HFF-Myc (cell line): Measurements from ENCODE around the gene CARD9.
A peak's percentile ranks its signal among the peaks of the same experiment; 100 is the strongest.

Source experiments
- DNase-seq: peaks from one replicate; pipeline ENCODE4 v3.0.0-alpha.2; 2011; ENCODE audit warnings: low read depth; ENCODE audit errors: extremely low read depth
- H3K4me3 ChIP-seq: replicated peaks from 2 replicates; pipeline ENCODE4 v1.5.1; 2011; ENCODE audit warnings: low read depth, mild to moderate bottlenecking, control low read depth, low read length
- TF ChIP-seq, protein P1 (sequence below): IDR thresholded peaks from 2 replicates; pipeline ENCODE4 v1.5.1; 2012; ENCODE audit warnings: mild to moderate bottlenecking, low read depth, low read length, control low read depth; ENCODE audit errors: missing control alignments

CARD9 gene

GRCh38 chr9:136339173-136339957, 34.1 kb downstream of the CARD9 start:
- no peak for DNase-seq
- no peak overlapping the region for H3K4me3 ChIP-seq
- TF ChIP-seq, protein P1, sequence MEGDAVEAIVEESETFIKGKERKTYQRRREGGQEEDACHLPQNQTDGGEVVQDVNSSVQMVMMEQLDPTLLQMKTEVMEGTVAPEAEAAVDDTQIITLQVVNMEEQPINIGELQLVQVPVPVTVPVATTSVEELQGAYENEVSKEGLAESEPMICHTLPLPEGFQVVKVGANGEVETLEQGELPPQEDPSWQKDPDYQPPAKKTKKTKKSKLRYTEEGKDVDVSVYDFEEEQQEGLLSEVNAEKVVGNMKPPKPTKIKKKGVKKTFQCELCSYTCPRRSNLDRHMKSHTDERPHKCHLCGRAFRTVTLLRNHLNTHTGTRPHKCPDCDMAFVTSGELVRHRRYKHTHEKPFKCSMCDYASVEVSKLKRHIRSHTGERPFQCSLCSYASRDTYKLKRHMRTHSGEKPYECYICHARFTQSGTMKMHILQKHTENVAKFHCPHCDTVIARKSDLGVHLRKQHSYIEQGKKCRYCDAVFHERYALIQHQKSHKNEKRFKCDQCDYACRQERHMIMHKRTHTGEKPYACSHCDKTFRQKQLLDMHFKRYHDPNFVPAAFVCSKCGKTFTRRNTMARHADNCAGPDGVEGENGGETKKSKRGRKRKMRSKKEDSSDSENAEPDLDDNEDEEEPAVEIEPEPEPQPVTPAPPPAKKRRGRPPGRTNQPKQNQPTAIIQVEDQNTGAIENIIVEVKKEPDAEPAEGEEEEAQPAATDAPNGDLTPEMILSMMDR = peak; percentile 88

GRCh38 chr9:136338511-136338910, 35.0 kb downstream of the CARD9 start:
- no peak for DNase-seq
- TF ChIP-seq, protein P1 = no peak
- no peak overlapping the region for H3K4me3 ChIP-seq

DNA sequence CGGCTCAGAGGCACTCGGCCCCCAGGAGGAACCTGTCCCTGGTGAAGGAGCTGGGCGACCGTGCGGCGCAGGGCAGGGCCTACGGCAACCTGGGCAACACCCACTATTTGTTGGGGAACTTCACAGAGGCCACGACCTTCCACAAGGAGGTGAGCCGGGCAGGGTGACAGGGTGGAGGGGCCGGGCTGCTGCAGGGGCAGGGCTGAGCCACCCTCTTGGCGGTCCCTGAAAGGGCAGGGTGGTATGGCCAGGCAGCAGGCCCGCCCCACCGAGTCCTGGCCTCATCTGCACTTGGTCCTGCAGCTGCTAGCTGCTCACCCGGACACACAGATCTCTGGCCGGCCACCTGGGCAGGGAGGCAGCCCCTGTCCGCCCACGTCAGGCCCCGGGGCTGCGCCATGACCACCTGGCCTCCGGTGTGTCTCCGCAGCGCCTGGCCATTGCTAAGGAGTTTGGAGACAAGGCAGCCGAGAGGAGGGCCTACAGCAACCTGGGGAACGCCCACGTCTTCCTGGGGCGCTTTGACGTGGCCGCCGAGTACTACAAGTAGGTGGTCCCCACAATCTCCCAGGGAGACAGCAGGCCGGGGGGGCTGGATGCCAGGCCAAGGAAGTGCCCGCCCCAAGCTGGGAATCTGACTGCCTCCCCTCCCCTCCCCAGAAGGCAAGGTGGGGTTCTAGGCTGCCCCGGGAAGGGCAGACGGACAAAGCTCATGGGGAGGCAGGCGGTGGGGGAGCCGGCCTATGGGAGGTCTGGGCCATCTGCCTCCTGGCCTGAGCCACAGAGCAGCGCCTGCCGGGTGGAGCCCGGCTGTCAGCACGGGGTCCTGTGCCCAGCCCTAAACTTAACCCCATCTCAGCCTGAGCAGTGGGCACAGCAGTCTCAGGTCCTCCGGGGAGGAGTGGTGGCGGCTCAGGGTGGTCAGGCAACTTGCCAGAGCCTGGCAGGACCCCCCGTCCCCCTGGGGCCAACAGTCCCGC, 35.8 kb downstream of the CARD9 start:
- TF ChIP-seq, protein P1 = no peak
- DNase-seq = no peak
- no peak overlapping the region for H3K4me3 ChIP-seq

GRCh38 chr9:136336881-136337280, 36.6 kb downstream of the CARD9 start:
- TF ChIP-seq, protein P1 = no peak
- no peak for DNase-seq
- no peak overlapping the region for H3K4me3 ChIP-seq

DNA sequence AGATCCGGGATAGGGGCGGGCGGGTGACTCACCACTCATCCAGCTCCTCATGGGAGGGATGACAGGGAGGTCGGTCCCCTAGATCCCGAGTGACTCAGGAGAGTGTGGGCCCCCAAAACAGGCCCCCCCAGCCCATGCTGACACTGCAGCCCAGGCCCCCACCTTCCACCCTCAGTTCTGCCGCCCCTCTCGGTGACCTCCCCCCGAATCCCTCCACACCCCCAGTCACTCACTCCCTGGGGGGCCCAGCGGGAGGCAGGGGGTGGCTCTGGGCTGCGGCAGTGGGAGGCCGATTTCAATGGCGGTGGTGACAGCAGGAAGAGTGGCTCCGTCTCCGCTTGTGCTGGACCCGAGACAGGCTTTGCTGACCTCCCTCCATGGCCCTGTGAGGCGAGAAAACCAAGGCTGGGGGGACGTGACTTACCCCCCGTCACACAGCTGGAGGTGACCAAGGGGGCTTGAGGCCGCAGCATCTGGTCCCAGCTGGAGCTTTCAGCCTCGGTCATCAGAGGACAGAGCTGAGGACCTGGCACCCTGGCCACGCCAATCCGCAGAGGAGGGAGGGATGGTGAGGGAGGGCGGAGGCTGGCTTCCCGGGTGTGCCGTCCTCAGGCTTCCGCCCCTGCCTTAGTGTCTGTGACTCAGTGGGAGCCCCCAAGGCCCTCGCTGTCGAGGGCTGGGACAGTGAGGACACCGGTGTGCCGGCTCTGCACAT, 37.2 kb downstream of the CARD9 start:
- H3K4me3 ChIP-seq = no peak overlapping the region
- DNase-seq = no peak
- TF ChIP-seq, protein P1 = no peak
